GM19043 (cell line): ENCODE data around the gene AVPR2.
A peak's percentile ranks its signal among the peaks of the same experiment; 100 is the strongest.

Experiments
- ATAC-seq: cut with Tn5 transposase; IDR thresholded peaks from one replicate; pipeline ENCODE4 v1.9.1; 2021; ENCODE audit warnings: low read depth; ENCODE audit not compliant: unreplicated experiment

The AVPR2 gene

DNA sequence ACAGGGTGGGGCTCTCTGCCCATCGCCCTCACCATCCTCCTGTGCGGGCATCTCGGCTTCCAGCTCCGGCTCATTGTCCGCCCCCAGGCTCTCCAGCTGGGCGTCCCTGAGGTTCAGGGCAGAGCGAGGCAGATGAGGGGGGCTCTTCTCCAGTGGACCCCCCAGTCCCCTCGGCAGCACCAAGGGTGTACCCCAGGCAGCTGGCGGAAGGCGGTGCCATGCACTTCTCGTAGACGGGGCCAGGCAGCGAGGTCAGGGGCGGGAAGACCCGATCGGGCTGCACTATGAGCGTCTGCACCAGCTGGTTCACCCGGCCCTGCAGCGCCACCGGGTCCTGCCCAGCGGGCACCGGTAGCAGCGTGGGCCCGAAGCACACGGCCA is 5.5 kb downstream of the AVPR2 start:
- no peak for ATAC-seq

DNA sequence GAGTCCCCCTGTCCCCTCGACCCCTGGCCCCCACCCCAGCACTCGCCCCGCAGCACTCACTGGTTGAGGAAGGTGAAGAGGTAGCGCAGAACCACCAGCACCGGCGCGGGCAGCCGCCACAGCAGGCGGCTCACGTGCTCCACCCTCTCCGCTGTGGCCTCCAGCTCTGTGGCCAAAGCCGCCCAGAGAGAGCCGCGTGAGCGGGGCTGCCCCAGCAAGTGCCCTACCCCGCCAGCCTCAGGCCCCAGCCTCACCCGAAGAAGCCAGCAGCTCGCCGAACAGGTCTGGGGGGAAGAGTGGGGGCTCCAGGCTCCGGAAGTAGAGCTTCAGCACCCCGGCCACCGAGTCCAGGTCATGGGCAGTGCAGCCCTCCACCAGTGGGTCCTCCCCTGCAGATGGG is 6.0 kb downstream of the AVPR2 start:
- ATAC-seq: no peak

- ATAC-seq: no peak
Observed at GRCh38 chrX:153911798-153912197, 7.3 kb downstream of the AVPR2 start.

GRCh38 chrX:153913211-153913610 is 8.7 kb downstream of the AVPR2 start:
- ATAC-seq: no peak

DNA sequence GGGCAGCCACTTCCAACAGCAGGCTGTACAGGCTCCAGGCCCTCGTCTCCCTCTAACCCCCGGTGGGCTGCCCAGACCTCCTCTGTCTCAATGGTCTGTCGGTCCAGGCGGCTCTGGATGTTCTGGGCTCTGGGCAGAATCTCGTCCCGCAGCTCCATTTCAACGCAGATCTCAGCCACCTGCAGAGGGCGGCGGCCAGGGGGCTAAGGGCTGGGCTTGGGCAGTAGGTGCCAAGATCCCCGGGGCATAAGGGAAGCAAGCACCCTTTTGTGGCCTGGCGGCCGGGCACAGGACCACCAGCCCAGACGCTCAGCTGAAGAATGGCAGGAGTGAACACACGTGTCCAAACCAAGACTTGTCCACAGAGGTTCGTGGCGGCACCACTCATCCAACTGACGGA is 9.2 kb downstream of the AVPR2 start:
- no peak for ATAC-seq

DNA sequence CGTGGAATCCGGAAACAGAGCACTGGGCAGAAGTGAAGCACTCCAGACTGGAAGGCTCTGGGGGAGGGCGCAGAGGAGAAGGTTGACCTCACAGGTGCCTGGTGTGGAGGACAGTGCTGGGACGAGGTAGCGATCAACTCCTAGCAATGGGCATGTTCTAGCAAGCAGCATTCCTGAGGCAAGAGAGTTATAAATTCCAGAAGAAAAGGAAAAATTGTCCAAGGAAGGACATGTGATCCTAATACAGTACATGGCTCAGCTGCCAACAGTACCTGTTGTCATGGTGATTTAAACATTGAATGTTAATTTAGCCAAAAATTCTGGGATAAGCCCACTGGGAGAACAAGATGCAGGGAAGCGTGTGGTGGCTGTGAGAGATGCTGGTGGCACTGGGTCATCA is 13.4 kb downstream of the AVPR2 start:
- no peak for ATAC-seq

DNA sequence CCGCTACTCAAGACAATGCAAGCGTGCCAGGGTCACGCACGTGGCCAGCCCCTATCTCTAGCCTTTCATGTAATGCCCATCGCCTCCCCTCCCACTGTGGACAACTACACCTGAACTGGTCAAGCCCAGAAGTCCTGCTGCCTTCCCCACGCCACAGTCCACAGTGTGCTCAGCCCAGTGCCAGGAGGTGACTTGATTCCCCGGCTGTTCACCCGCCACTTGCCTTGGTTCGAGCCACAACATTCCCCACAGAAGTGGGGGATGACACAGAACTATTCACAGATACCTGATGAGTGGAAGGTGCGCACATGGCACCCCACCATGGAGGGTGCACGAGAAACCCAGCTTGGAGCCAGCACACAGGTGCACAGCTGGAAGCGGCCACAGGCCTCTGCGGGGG is 14.8 kb downstream of the AVPR2 start:
- no peak for ATAC-seq

DNA sequence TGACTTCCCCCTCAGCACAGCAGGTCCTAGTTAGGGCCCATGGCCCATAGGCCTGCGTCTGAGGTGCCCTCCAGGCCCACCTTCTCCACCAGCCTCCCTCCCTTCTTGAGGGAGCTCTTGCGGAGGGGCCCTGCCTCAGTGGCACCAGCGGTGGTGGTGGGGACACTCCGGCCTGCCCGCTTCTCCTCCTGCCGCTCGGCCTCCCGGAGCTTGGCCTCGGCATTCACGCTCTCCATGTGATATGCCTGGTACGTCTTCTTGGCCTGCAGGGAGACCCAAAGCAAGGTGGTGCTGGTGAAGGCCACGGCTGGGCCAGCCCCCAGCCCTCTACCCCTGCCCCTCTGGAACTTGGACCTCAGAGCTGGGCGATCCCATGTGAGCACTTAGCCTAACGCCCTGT is 16.1 kb downstream of the AVPR2 start:
- ATAC-seq: no peak

- ATAC-seq: no peak
Observed at GRCh38 chrX:153921070-153921469, 16.6 kb downstream of the AVPR2 start.

- no peak for ATAC-seq
Observed at GRCh38 chrX:153921511-153922446, 17.3 kb downstream of the AVPR2 start.

- no peak for ATAC-seq
Observed at GRCh38 chrX:153922932-153923857, 18.7 kb downstream of the AVPR2 start.

DNA sequence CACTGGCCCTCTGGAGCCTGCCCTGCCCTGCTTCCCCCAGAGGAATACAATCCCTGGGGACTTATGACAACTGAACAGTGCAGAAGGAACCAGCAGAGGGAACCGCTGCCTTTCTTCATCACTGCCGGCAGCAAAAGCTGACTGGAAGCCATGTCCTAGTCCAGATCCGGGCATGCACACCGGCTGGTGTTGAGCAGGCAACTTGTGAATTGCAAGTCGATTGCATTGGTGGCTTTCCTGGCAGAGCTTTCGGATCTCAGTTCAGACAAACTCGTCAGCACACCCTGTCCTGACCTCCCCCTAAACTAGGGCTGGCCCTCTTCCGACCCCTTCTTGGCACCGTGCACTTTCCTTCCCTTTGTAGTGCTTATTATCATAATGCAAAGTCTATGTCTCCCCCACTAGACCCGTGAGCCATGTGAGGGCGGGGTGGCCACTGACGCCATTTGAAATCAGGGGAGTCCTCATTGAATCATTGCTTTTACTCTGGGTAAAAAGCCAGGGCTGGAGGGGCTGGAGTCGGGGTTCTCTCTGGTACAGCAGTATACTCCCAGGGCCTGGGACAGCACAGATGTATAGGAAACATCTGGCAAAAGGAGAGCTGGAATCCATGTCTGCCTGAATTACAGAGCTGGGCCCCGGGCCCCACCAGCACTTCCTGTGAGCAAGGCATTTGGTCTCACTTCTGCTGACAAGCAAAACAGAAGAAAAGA is 19.8 kb downstream of the AVPR2 start:
- ATAC-seq: no peak

DNA sequence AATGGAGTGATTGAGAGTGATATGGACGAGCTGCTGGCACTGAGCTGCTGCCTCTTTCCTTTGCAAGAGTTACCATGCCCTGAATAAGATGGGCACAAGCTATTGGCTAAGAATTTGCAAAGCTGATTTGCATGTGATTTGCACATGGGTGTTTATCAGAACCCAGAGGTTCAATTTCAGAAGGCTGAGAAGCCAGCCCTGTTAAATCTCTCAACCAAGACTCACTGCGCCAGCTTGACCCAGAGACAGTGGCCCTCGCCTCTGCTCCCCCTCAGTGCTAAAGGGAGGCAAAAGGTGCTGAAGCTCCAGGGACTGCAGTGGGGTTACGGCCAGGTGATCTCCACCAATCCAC is 20.9 kb downstream of the AVPR2 start:
- ATAC-seq: no peak

DNA sequence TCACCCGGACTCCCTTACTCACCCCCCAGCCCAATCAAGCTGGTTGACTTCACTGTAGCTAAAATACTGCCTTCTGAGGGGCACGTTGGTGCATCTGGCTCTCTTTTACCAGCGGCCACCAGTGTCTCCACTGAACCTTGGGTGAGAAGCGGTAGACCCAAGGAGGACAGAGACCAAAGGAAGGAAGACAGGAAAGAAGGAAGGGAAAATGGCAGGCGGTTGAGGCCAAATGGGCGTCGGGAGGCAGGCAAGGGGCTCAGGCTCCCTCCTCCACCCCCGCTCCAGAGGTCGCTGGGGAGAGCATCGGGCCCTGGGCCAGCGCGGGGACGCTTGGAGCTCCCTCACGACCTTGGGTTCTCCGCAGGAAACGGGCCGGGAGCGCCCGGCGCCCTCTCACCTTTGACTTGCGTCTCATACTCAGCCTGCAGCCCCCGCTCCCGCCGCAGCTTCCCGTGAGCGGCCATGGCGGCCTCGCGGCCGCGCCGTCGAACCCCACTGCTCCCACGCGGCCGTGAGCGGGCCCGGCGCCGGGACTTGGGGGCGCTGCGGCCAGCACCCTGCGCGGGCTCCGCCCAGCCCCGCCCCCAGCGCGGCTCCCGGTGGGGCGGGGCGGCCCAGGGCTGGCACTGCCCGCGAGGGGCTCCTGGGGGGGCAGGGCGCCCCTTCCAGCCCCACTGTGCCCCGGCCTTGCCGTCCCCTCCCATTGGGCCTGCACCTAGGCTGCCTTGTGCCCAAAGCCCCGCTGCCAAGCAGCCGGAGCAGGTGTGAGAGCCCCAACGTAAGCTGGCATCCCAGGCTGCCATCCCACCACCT is 21.5 kb downstream of the AVPR2 start, which contains the start of gene ARHGAP4:
ARHGAP4 (minus strand) TSS at position 526 of the 813 bp plus-strand sequence; CDS start at position 464, 62 bp downstream.
- ATAC-seq: no peak

DNA sequence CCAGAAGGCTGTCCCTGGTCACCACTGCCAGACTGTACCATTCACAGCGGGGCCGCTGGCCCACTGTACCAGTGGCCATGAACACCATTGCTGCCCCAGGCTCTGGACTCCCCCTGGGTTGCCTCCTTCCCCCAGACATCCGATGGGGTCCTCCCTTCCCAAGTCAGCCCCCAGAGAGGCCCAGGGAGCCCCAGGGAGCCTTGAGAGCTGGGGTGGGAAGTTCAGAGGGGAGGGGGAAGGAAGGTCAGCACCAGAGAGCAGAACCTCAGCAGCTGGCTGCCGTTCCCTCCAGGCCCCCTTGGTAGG is 22.0 kb downstream of the AVPR2 start:
- ATAC-seq: no peak

- peak; percentile 32 for ATAC-seq
Observed at GRCh38 chrX:153926858-153927671, 22.6 kb downstream of the AVPR2 start.

DNA sequence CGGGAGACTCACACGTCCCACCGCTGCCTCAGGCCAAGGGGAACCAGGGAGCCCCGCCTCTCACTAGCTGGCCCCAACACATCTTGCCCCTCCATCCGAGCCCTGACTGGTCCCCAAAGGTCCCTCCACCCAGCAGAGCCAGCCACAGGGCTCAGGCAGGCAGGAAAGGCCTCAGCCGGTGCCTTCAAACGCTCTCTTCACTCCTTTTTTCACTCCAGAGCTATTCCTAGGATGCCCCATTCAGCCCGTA is 23.1 kb downstream of the AVPR2 start:
- no peak for ATAC-seq

- ATAC-seq: peak; percentile 62
Observed at GRCh38 chrX:153927922-153928760, 23.7 kb downstream of the AVPR2 start.

GRCh38 chrX:153928846-153929245 is 24.4 kb downstream of the AVPR2 start:
- ATAC-seq: no peak
